Measurements from ENCODE around the gene APLP2. TPM values are rescaled to one million over a fixed set of nuclear protein-coding genes. Genes with fewer than 3 reads are reported as not detected.
A peak's percentile ranks its signal among the peaks of the same experiment; 100 is the strongest.

Gene APLP2
- total and polyA plus RNA-seq, 2 of the 13 experiments (the other 11 are each of a cell fraction or from before 2014, with no cell fraction given), result 315 to 594 TPM

DNA sequence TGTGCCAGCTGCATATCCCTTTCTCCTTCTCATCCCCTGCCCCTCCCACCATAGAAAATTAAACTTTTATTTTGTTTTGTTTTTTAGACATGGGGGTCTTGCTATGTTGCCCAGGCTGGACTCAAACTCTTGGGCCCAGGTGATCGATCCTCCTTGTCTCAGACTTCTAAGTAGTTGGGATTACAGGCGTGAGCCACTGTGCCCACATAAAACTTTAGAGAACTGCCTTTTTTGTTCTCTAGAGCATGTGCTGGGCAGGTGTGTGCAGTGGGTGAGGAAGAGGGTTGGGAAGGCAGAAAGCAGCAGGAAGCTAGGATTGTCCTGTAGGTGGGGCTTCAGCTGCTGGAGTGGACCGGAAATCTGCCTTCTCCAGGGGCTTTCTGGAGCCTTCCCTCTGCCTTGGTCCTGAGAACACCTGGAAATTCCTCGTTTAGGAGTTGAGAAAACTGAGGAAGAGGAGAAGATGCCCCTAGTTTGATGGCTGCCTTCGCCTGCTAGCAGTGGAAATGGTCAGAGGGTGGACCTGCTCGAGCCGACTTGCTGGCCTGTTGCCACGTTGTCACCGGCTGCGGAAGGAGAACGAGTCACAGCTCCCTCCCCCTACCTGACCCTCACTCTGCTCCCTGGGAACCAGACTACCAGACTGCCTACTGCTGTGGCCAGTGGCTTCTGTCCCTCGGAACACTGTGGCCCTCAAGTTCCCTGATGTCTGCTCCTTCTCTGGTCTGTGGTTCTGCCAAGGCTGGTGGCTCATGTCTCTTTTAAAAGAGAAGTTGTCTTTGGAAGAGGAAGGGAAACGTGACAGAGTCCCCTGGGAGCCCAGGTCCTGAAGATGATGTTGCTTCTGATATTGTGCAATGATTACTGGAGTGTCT is 93.9 kb downstream of the APLP2 start (continued):
- TF ChIP-seq, protein P1, sequence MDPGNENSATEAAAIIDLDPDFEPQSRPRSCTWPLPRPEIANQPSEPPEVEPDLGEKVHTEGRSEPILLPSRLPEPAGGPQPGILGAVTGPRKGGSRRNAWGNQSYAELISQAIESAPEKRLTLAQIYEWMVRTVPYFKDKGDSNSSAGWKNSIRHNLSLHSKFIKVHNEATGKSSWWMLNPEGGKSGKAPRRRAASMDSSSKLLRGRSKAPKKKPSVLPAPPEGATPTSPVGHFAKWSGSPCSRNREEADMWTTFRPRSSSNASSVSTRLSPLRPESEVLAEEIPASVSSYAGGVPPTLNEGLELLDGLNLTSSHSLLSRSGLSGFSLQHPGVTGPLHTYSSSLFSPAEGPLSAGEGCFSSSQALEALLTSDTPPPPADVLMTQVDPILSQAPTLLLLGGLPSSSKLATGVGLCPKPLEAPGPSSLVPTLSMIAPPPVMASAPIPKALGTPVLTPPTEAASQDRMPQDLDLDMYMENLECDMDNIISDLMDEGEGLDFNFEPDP (CRISPR knock-in tag; conservative IDR thresholded peaks at IDR 0.05), result no peak
- TF ChIP-seq ZNF749 (CRISPR knock-in tag; IDR thresholded peaks at IDR 0.05; ENCODE audit: borderline replicate concordance), result no peak
- 0 out of 2 replicates have a peak, but pooled peaks have one; percentile 46 for TF ChIP-seq ERF (CRISPR knock-in tag; IDR thresholded peaks at IDR 0.05)
- TF ChIP-seq ZFP62 (CRISPR knock-in tag; IDR thresholded peaks at IDR 0.05), result no peak
- no peak for TF ChIP-seq ZBTB20 (CRISPR knock-in tag; IDR thresholded peaks at IDR 0.05; ENCODE audit: borderline replicate concordance, low read depth)
- TF ChIP-seq ZNF414 (CRISPR knock-in tag; IDR thresholded peaks at IDR 0.05), result no peak
- no peak for TF ChIP-seq ZBTB1 (CRISPR knock-in tag; IDR thresholded peaks at IDR 0.05; ENCODE audit: borderline replicate concordance)
- no peak for TF ChIP-seq ZNF30 (CRISPR knock-in tag; IDR thresholded peaks at IDR 0.05)
- TF ChIP-seq ZKSCAN5 (CRISPR knock-in tag; IDR thresholded peaks at IDR 0.05), result 0 out of 2 replicates have a peak, but pooled peaks have one; percentile 68
- TF ChIP-seq GLMP (CRISPR knock-in tag; IDR thresholded peaks at IDR 0.05; ENCODE audit: borderline replicate concordance), result no peak
- TF ChIP-seq MIER2 (CRISPR knock-in tag; IDR thresholded peaks at IDR 0.05), result no peak
- TF ChIP-seq ZNF572 (CRISPR knock-in tag; IDR thresholded peaks at IDR 0.05), result 0 out of 2 replicates have a peak, but pooled peaks have one; percentile 53
- TF ChIP-seq BRCA1 (CRISPR knock-in tag; IDR thresholded peaks at IDR 0.05), result no peak
- TF ChIP-seq SIN3B (IDR thresholded peaks at IDR 0.05; ENCODE audit: low read length), result no peak
- no peak for TF ChIP-seq MTF1 (CRISPR knock-in tag; IDR thresholded peaks at IDR 0.05)
- peak; percentile 43; the same call in 1 of the 2 replicates for TF ChIP-seq SPEN (CRISPR knock-in tag; IDR thresholded peaks at IDR 0.05; ENCODE audit: low read depth)
- TF ChIP-seq SALL1 (CRISPR knock-in tag; IDR thresholded peaks at IDR 0.05), result peak; percentile 72
- no peak for TF ChIP-seq BCL6 (CRISPR knock-in tag; IDR thresholded peaks at IDR 0.05)
- TF ChIP-seq ZNF430 (CRISPR knock-in tag; IDR thresholded peaks at IDR 0.05), result peak; percentile 75; the same call in 1 of the 2 replicates
- TF ChIP-seq, protein P2, sequence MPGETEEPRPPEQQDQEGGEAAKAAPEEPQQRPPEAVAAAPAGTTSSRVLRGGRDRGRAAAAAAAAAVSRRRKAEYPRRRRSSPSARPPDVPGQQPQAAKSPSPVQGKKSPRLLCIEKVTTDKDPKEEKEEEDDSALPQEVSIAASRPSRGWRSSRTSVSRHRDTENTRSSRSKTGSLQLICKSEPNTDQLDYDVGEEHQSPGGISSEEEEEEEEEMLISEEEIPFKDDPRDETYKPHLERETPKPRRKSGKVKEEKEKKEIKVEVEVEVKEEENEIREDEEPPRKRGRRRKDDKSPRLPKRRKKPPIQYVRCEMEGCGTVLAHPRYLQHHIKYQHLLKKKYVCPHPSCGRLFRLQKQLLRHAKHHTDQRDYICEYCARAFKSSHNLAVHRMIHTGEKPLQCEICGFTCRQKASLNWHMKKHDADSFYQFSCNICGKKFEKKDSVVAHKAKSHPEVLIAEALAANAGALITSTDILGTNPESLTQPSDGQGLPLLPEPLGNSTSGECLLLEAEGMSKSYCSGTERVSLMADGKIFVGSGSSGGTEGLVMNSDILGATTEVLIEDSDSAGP (CRISPR knock-in tag; IDR thresholded peaks at IDR 0.05; ENCODE audit: borderline replicate concordance), result peak; percentile 63; the same call in 1 of the 2 replicates
- TF ChIP-seq CEBPG (CRISPR knock-in tag; IDR thresholded peaks at IDR 0.05), result no peak
- no peak; the same call in 1 of the 2 replicates for TF ChIP-seq ZNF136 (CRISPR knock-in tag; IDR thresholded peaks at IDR 0.05; ENCODE audit: low read depth)
- TF ChIP-seq, protein P3, sequence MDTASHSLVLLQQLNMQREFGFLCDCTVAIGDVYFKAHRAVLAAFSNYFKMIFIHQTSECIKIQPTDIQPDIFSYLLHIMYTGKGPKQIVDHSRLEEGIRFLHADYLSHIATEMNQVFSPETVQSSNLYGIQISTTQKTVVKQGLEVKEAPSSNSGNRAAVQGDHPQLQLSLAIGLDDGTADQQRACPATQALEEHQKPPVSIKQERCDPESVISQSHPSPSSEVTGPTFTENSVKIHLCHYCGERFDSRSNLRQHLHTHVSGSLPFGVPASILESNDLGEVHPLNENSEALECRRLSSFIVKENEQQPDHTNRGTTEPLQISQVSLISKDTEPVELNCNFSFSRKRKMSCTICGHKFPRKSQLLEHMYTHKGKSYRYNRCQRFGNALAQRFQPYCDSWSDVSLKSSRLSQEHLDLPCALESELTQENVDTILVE (CRISPR knock-in tag; IDR thresholded peaks at IDR 0.05), result no peak
- TF ChIP-seq ZNF670 (CRISPR knock-in tag; IDR thresholded peaks at IDR 0.05; ENCODE audit: borderline replicate concordance), result no peak

Data from HepG2 (cell line).